ENCODE measurements around the gene AHNAK. TPM values are rescaled to one million over a fixed set of nuclear protein-coding genes. Genes with fewer than 3 reads are reported as not detected.

AHNAK gene
- total RNA-seq, 3 donors from 2014 or later: 473 to 1,283 (median 535) TPM

GRCh38 chr11:62579252-62579651 lies 32.6 kb upstream of the AHNAK start:
- no peak for TF ChIP-seq CTCF (IDR thresholded peaks at IDR 0.05)
- ATAC-seq (no peak), DNase-seq (no peak)
- H3K9me3 ChIP-seq: no peaks in the 10 kb centered on the region
- H3K4me1 ChIP-seq (ENCODE audit: low read depth): peaks cover 9% of the 10 kb centered on the region
- no peak overlapping the region for H3K4me3 ChIP-seq
- intact Hi-C loops (cut with DNase I, micrococcal nuclease): no loop called here
- H3K36me3 ChIP-seq (ENCODE audit: low read depth): no peaks in the 10 kb centered on the region

DNA sequence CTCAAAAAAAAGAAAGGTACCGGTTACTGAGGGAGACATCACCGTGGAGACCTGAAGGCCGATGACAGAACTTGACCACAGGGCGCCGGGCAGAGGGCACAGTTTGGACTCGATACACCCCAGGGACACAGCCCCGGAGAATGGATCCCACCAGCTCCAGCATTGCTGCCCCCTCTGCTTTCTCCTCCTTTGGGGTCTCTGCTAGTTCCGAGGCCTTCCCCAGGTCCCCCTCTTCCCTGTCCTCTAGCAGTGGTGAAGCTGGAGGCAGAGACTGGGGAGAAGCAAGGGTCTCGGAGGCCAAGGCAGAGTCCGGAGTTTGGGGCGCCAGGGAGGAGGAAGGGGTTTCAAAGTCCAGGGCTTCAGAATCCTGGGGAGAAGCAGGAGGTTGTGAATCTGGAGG lies 31.9 kb upstream of the AHNAK start:
- H3K4me1 ChIP-seq (ENCODE audit: low read depth): peaks cover 9% of the 10 kb centered on the region
- DNase-seq (peak in 1 of 3 donors; percentile 39), ATAC-seq (no peak)
- no peak overlapping the region for H3K4me3 ChIP-seq
- no peak for TF ChIP-seq CTCF (IDR thresholded peaks at IDR 0.05)
- no peaks in the 10 kb centered on the region for H3K9me3 ChIP-seq
- intact Hi-C loops (cut with DNase I, micrococcal nuclease): no loop called here
- no peaks in the 10 kb centered on the region for H3K36me3 ChIP-seq (ENCODE audit: low read depth)

- no peak overlapping the region for H3K4me3 ChIP-seq
- H3K9me3 ChIP-seq: no peaks in the 10 kb centered on the region
- peaks cover 16% of the 10 kb centered on the region for H3K4me1 ChIP-seq (ENCODE audit: low read depth)
- no peak for TF ChIP-seq CTCF (IDR thresholded peaks at IDR 0.05)
- no peak for ATAC-seq
- intact Hi-C loops (cut with DNase I, micrococcal nuclease): no loop called here
- no peaks in the 10 kb centered on the region for H3K36me3 ChIP-seq (ENCODE audit: low read depth)
- DNase-seq: peak in 1 of 3 donors; percentile 51
Observed at GRCh38 chr11:62577046-62577714, 30.6 kb upstream of the AHNAK start.

DNA sequence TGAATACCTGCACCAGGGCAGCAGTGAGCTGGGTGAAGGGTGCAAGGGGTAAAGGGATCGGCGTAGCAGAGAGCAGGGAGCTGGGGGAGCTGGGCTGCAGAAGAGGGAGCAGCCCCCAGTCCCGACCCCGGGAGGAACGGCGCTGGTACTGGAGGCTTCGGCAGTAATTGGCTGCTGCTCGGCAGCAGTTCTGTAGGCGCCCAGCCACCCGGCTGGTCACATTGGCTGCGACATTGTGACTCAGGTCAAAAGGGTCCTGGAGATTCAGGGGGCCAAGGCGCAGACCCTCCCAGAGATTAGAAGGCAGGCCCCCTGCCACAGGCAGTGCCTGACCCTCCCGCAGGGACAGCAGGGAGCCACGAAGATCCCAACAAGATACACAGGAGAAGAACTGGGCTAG lies 29.2 kb upstream of the AHNAK start:
- Histone ChIP-seq H3K4me3 (no peak overlapping the region), H3K36me3 (ENCODE audit: low read depth) (no peaks in the 10 kb centered on the region), H3K9me3 (no peaks in the 10 kb centered on the region), H3K4me1 (ENCODE audit: low read depth) (peaks cover 18% of the 10 kb centered on the region)
- intact Hi-C loops (cut with DNase I, micrococcal nuclease): no loop called here
- DNase-seq (peak in 1 of 3 donors; percentile 53), ATAC-seq (no peak)
- TF ChIP-seq CTCF (IDR thresholded peaks at IDR 0.05): no peak

GRCh38 chr11:62575156-62575555 lies 28.6 kb upstream of the AHNAK start:
- peaks cover 5% of the 10 kb centered on the region for H3K36me3 ChIP-seq (ENCODE audit: low read depth)
- no peaks in the 10 kb centered on the region for H3K9me3 ChIP-seq
- intact Hi-C loops (cut with DNase I, micrococcal nuclease): no loop called here
- peaks cover 18% of the 10 kb centered on the region for H3K4me1 ChIP-seq (ENCODE audit: low read depth)
- DNase-seq: peak; percentile 57 to 76 (median 65)
- peak; percentile 22 for ATAC-seq
- TF ChIP-seq CTCF (IDR thresholded peaks at IDR 0.05): no peak
- H3K4me3 ChIP-seq: no peak overlapping the region

Measured in mucosa of descending colon (tissue), 3 donors.